OCI-LY1 (cell line): Measurements from ENCODE around the gene CASD1.

Experiments used
- CTCF ChIP-seq: fragments of 200-600 bp; sonication (generic), shearing (Covaris generic); IDR thresholded peaks from 2 replicates; pipeline ENCODE4 v1.5.1; 2017; ENCODE audit warnings: mild to moderate bottlenecking, antibody characterized with exemption, low read length, moderate library complexity, mixed read lengths
- EZH2 ChIP-seq: fragments of 200-600 bp; sonication (generic), shearing (Covaris generic); IDR thresholded peaks from 2 replicates; pipeline ENCODE4 v1.8.0; 2017; ENCODE audit warnings: borderline replicate concordance, mixed run types, mild to moderate bottlenecking, antibody characterized with exemption, low read length, moderate library complexity, mixed read lengths

- no peak for TF ChIP-seq CTCF
- no peak for TF ChIP-seq EZH2
These were observed 74.5 kb downstream of the CASD1 start for GRCh38 chr7:94584113-94584512.
